HCT116 (cell line): ENCODE data around the gene APBA1. TPM values are rescaled to one million over a fixed set of nuclear protein-coding genes. Genes with fewer than 3 reads are reported as not detected.

Source experiments
- ATAC-seq: fragments of 200-7000 bp; cut with Tn5 transposase; 2 replicates; pipeline ENCODE4 v1.9.1; 2020; ENCODE audit warnings: mild to moderate bottlenecking, moderate library complexity
- BruUV-seq: library from RNA; stranded (reverse); fragments of 400-500 nt; replicated peaks from 2 replicates; lab custom pipeline; 2021; lab: Mats Ljungman, UMichigan
- CTCF ChIA-PET: fragments of 300-600 bp; sonication (Branson Sonifier 250); formaldehyde crosslinking; loops from one replicate; lab custom pipeline; 2021; ENCODE audit warnings: antibody characterized with exemption; lab: Charles Lee
- POLR2A ChIA-PET: fragments of 300-600, 350-600 bp; sonication (Branson Sonifier 250); formaldehyde crosslinking; loops from one replicate; lab custom pipeline; 2021; ENCODE audit warnings: antibody characterized with exemption; lab: Charles Lee
- RAD21 ChIA-PET, 2 experiments: fragments of 300-600 bp; sonication (Branson Sonifier 250); formaldehyde crosslinking; loops; one replicate each; lab custom pipeline; 2023; ENCODE audit warnings: low total read pairs in 2 of 2; ENCODE audit not compliant: uncharacterized antibody in 2 of 2, unreplicated experiment in 2 of 2, low non-redundant PET in 1 of 2; lab: Charles Lee
- DNase-seq: peaks from one replicate; pipeline ENCODE4 v3.0.0-alpha.2; 2010; ENCODE audit warnings: low read depth, low spot score
- H2AFZ ChIP-seq: fragments of 200-600 bp; shearing (Covaris generic), sonication (generic); 2 replicates; pipeline ENCODE4 v1.6.1; 2017; ENCODE audit warnings: low read depth, mixed run types, mixed read lengths, antibody characterized with exemption, low read length; ENCODE audit not compliant: poor library complexity, severe bottlenecking
- H3K27ac ChIP-seq: 2 replicates; pipeline ENCODE4 v1.5.1; 2012; ENCODE audit warnings: low read depth, low read length
- H3K27me3 ChIP-seq: fragments of 200-600 bp; sonication (generic); 2 replicates; pipeline ENCODE4 v1.6.1; 2016; ENCODE audit warnings: mixed run types, low read length, mixed read lengths; ENCODE audit not compliant: insufficient read depth
- H3K36me3 ChIP-seq, 2 experiments: fragments of 200-500 bp in 1 of 2; fragments of 200-600 bp in 1 of 2; sonication (Bioruptor generic) in 1 of 2; sonication (generic) in 1 of 2; 2 replicates each; pipeline versions ENCODE4 v1.5.1 to v1.6.1; 2014 to 2016; ENCODE audit warnings: low read length in 2 of 2, inconsistent platforms in 1 of 2, mixed read lengths in 1 of 2, mixed run types in 1 of 2; ENCODE audit not compliant: insufficient read depth in 2 of 2, control insufficient read depth in 1 of 2
- H3K4me1 ChIP-seq, 2 experiments: fragments of 200-600 bp in 1 of 2; sonication (generic) in 1 of 2; 2 replicates each; pipeline versions ENCODE4 v1.5.1 to v1.6.1; 2012 to 2017; ENCODE audit warnings: low read length in 2 of 2, inconsistent platforms in 1 of 2, mild to moderate bottlenecking in 1 of 2, mixed read lengths in 1 of 2, mixed run types in 1 of 2, moderate library complexity in 1 of 2; ENCODE audit not compliant: insufficient read depth in 2 of 2, control insufficient read depth in 1 of 2
- H3K4me2 ChIP-seq: fragments of 200-600 bp; sonication (generic); 2 replicates; pipeline ENCODE4 v1.6.1; 2017; ENCODE audit warnings: mixed run types, low read length, mixed read lengths
- H3K4me3 ChIP-seq, 2 experiments: fragments of 200-600 bp in 1 of 2; sonication (generic) in 1 of 2; replicated peaks in 1 of 2; 2 replicates each; pipeline ENCODE4 v1.5.1; 2011 to 2016; ENCODE audit warnings: low read length in 2 of 2, control low read depth in 1 of 2, low read depth in 1 of 2, mild to moderate bottlenecking in 1 of 2, mixed read lengths in 1 of 2, mixed run types in 1 of 2
- H3K79me2 ChIP-seq: fragments of 200-600 bp; sonication (generic); 2 replicates; pipeline ENCODE4 v1.6.1; 2017; ENCODE audit warnings: mild to moderate bottlenecking, mixed run types, low read length, moderate library complexity, mixed read lengths; ENCODE audit not compliant: insufficient read depth
- H3K9ac ChIP-seq: fragments of 200-600 bp; sonication (generic); 2 replicates; pipeline ENCODE4 v1.6.1; 2016; ENCODE audit warnings: low read length, mixed read lengths
- H3K9me2 ChIP-seq: fragments of 200-600 bp; sonication (generic), shearing (Covaris generic); 2 replicates; pipeline ENCODE4 v1.6.1; 2017; ENCODE audit warnings: mixed run types, mild to moderate bottlenecking, moderate library complexity; ENCODE audit not compliant: insufficient read depth
- H3K9me3 ChIP-seq, 2 experiments: fragments of 200-500 bp in 1 of 2; fragments of 200-600 bp in 1 of 2; sonication (Bioruptor generic) in 1 of 2; sonication (generic) in 1 of 2; 2 replicates each; pipeline ENCODE4 v1.6.1; 2014 to 2017; ENCODE audit warnings: low read length in 2 of 2, mixed read lengths in 2 of 2, inconsistent platforms in 1 of 2, low read depth in 1 of 2, mild to moderate bottlenecking in 1 of 2, mixed run types in 1 of 2, moderate library complexity in 1 of 2; ENCODE audit not compliant: control insufficient read depth in 1 of 2, insufficient read depth in 1 of 2
- H4K20me1 ChIP-seq: fragments of 200-600 bp; sonication (generic), shearing (Covaris generic); 2 replicates; pipeline ENCODE4 v1.6.1; 2017; ENCODE audit warnings: mixed run types, mild to moderate bottlenecking, moderate library complexity; ENCODE audit not compliant: insufficient read depth
- CBX3 ChIP-seq: IDR thresholded peaks from 2 replicates; pipeline ENCODE4 v1.6.1; 2012; ENCODE audit warnings: low read depth
- CEBPB ChIP-seq: IDR thresholded peaks from 2 replicates; pipeline ENCODE4 v1.6.1; 2012; ENCODE audit warnings: low read depth
- EGR1 ChIP-seq: IDR thresholded peaks from 2 replicates; pipeline ENCODE4 v1.6.1; 2012; ENCODE audit warnings: low read depth
- EZH2phosphoT487 ChIP-seq: fragments of 200-600 bp; IDR thresholded peaks from 2 replicates; pipeline ENCODE4 v1.6.1; 2018; ENCODE audit warnings: antibody characterized with exemption, borderline replicate concordance
- JUND ChIP-seq: IDR thresholded peaks from 2 replicates; pipeline ENCODE4 v1.6.1; 2012
- MAX ChIP-seq: IDR thresholded peaks from 2 replicates; pipeline ENCODE4 v1.6.1; 2012
- SIN3A ChIP-seq: IDR thresholded peaks from 2 replicates; pipeline ENCODE4 v1.6.1; 2012; ENCODE audit warnings: low read depth
- SP1 ChIP-seq: IDR thresholded peaks from 2 replicates; pipeline ENCODE4 v1.6.1; 2012; ENCODE audit warnings: low read depth
- SRF ChIP-seq: IDR thresholded peaks from 2 replicates; pipeline ENCODE4 v1.6.1; 2012; ENCODE audit warnings: low read depth
- ZBTB33 ChIP-seq: IDR thresholded peaks from 2 replicates; pipeline ENCODE4 v1.6.1; 2011; ENCODE audit warnings: mild to moderate bottlenecking, low read length, moderate library complexity; ENCODE audit not compliant: insufficient replicate concordance; ENCODE audit errors: extremely low read depth
- ZFX ChIP-seq: fragments of 450-650 bp; IDR thresholded peaks from 2 replicates; pipeline ENCODE4 v1.6.1; 2017
- ZNF274 ChIP-seq: fragments of 200-500 bp; sonication (Bioruptor generic); IDR thresholded peaks from 2 replicates; pipeline ENCODE4 v1.6.1; 2014; ENCODE audit warnings: mild to moderate bottlenecking, low read depth, low read length, inconsistent platforms
- intact Hi-C: fragments of 100-400 bp; cut with micrococcal nuclease; formaldehyde crosslinking; loops from 2 replicates; pipeline ENCODE4 v1.10.0; 2022
- total RNA-seq: library from RNA; stranded (reverse); gene quantifications from one replicate; pipeline ENCODE4 v1.2.1, GENCODE V29; 2021; ENCODE audit not compliant: unreplicated experiment

APBA1 gene
- total RNA-seq, 1 experiment from 2014 or later = 0.20 TPM

DNA sequence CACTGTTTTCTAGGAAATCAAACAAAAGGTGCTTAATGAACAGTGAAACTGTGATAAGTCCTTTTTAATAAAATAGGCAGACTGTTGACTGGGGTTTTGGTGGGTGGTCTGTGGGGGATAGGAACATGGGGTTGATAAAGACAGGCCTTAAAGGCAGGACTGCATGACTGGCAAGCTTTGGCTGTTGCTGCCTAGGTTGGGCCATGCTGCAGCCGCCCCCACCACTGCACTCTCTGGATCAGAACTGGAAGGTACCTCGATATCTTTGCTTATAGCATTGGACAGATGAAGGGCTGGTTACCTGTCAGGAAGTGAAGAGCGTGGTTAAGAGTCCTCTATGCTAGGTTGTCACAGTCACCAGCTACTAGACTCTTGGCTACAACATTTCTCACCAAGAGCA lies 24.4 kb downstream of the APBA1 start:
- H3K4me3 ChIP-seq = no peak overlapping the region
- no peak for DNase-seq
- ChIA-PET POLR2A (no interaction called here), RAD21 (no interaction called here)
- no peaks in the 10 kb centered on the region for H3K79me2 ChIP-seq
- H4K20me1 ChIP-seq = no peaks in the 10 kb centered on the region
- no peaks in the 10 kb centered on the region for H3K36me3 ChIP-seq
- H3K9ac ChIP-seq = no peak overlapping the region
- H3K4me2 ChIP-seq = no peak overlapping the region
- BruUV-seq = no TSS peak
- ATAC-seq = no peak
- no peak for TF ChIP-seq CBX3
- no peak for TF ChIP-seq SP1
- TF ChIP-seq MAX = no peak
- no peak for TF ChIP-seq EGR1
- TF ChIP-seq CEBPB = no peak
- no peak for TF ChIP-seq SRF
- no peak for TF ChIP-seq SIN3A
- no peak for TF ChIP-seq ZNF274
- no peak for TF ChIP-seq ZBTB33
- no peak for TF ChIP-seq ZFX
- no peak for TF ChIP-seq EZH2phosphoT487
- no peak for TF ChIP-seq JUND
- TF ChIP-seq, all 23 proteins: peak for 0
- Histone ChIP-seq H3K4me1 (peaks cover 3 to 7% of the 10 kb centered on the region in 2 experiments; a peak in 3 of 4 replicates), H3K9me3 (no peaks in the 10 kb centered on the region), H3K27me3 (no peaks in the 10 kb centered on the region), H3K27ac (no peak overlapping the region), H3K9me2 (no peaks in the 10 kb centered on the region), H2AFZ (no peak overlapping the region)
- intact Hi-C loops = loop anchor here (10.0 kb wide), 1 partner anchor 893 kb away; no protein-coding TSS in a partner anchor
- CTCF ChIA-PET = interaction anchor here (1.2 kb wide), 1 partner anchor 10 kb away, joined by 3 read pairs; no protein-coding TSS in a partner anchor
